Effector memory CD8-positive, alpha-beta T cell (primary cell): ENCODE data around the gene MTHFD2L.
"Not testable (repeated sequence)": the region's sequence is repeated elsewhere in the genome, so short reads cannot be mapped to it uniquely, and the experiment has no call there.

Experiments used
- ATAC-seq: fragments of 150-1000 bp; cut with Tn5 transposase; replicated peaks from 2 replicates; pipeline ENCODE4 v1.10.0; 2021; ENCODE audit warnings: mild to moderate bottlenecking, moderate library complexity
- DNase-seq, 3 experiments: peaks; one replicate each; pipeline ENCODE4 v3.0.0; 2021
- H3K27ac Mint-ChIP-seq, 2 donors: one replicate each; pipeline ENCODE4 v1.8.0; 2022; ENCODE audit warnings: mild to moderate bottlenecking in 2 of 2, mixed read lengths in 2 of 2, moderate library complexity in 2 of 2
- H3K27me3 Mint-ChIP-seq, 2 donors: one replicate each; pipeline ENCODE4 v1.8.0; 2022; ENCODE audit warnings: mixed read lengths in 2 of 2
- H3K36me3 Mint-ChIP-seq: one replicate; pipeline ENCODE4 v1.8.0; 2022; ENCODE audit warnings: mild to moderate bottlenecking, moderate library complexity, mixed read lengths; ENCODE audit not compliant: insufficient read depth
- H3K4me1 Mint-ChIP-seq, 2 donors: one replicate each; pipeline ENCODE4 v1.8.0; 2022; ENCODE audit warnings: low read depth in 2 of 2, mixed read lengths in 2 of 2
- H3K4me3 Mint-ChIP-seq, 2 donors: one replicate each; pipeline ENCODE4 v1.8.0; 2022; ENCODE audit warnings: mild to moderate bottlenecking in 2 of 2, mixed read lengths in 2 of 2, moderate library complexity in 2 of 2
- H3K9me3 Mint-ChIP-seq, 2 donors: one replicate each; pipeline ENCODE4 v1.8.0; 2022; ENCODE audit warnings: mixed read lengths in 2 of 2

The MTHFD2L gene

GRCh38 chr4:74120086-74120485, 37.8 kb upstream of the MTHFD2L start:
- H3K27me3 Mint-ChIP-seq, result peaks cover 20 to 23% of the 10 kb centered on the region in 2 donors

GRCh38 chr4:74121643-74122579, 36.0 kb upstream of the MTHFD2L start:
- H3K9me3 Mint-ChIP-seq, result no peaks in the 10 kb centered on the region
- DNase-seq, result no peak
- H3K27me3 Mint-ChIP-seq, result peaks cover 23% of the 10 kb centered on the region in 2 donors
- ATAC-seq, result no peak
- H3K4me1 Mint-ChIP-seq, result no peaks in the 10 kb centered on the region
- H3K27ac Mint-ChIP-seq, result no peak overlapping the region
- H3K36me3 Mint-ChIP-seq, result no peaks in the 10 kb centered on the region
- no peak overlapping the region for H3K4me3 Mint-ChIP-seq

More at GRCh38 chr4:74120086-74120485, 37.8 kb upstream of the MTHFD2L start:
- Mint-ChIP-seq H3K36me3 (no peaks in the 10 kb centered on the region), H3K4me3 (no peak overlapping the region), H3K27ac (no peak overlapping the region), H3K4me1 (no peaks in the 10 kb centered on the region), H3K9me3 (no peaks in the 10 kb centered on the region)
- ATAC-seq, result no peak
- DNase-seq, result no peak

GRCh38 chr4:74123065-74123728, 34.7 kb upstream of the MTHFD2L start:
- Mint-ChIP-seq H3K27ac (no peak overlapping the region), H3K36me3 (no peaks in the 10 kb centered on the region), H3K4me3 (no peak overlapping the region), H3K27me3 (peaks cover 36% of the 10 kb centered on the region in 2 donors), H3K4me1 (no peaks in the 10 kb centered on the region), H3K9me3 (no peaks in the 10 kb centered on the region)
- ATAC-seq (no peak), DNase-seq (no peak)

GRCh38 chr4:74125029-74125428, 32.9 kb upstream of the MTHFD2L start:
- Mint-ChIP-seq H3K4me3 (no peak overlapping the region), H3K9me3 (peaks cover 0 to 2% of the 10 kb centered on the region in 2 donors), H3K27me3 (peaks cover 41 to 46% of the 10 kb centered on the region in 2 donors), H3K36me3 (no peaks in the 10 kb centered on the region), H3K27ac (no peak overlapping the region), H3K4me1 (no peaks in the 10 kb centered on the region)
- no peak for ATAC-seq
- no peak for DNase-seq

- H3K27ac Mint-ChIP-seq, result no peak overlapping the region
- H3K27me3 Mint-ChIP-seq, result peaks cover 31 to 32% of the 10 kb centered on the region in 2 donors
- no peak for ATAC-seq
- H3K4me1 Mint-ChIP-seq, result no peaks in the 10 kb centered on the region
- H3K9me3 Mint-ChIP-seq, result peaks cover 0 to 2% of the 10 kb centered on the region in 2 donors
- DNase-seq, result no peak
- no peaks in the 10 kb centered on the region for H3K36me3 Mint-ChIP-seq
- no peak overlapping the region for H3K4me3 Mint-ChIP-seq
Measured at GRCh38 chr4:74127745-74128144, 30.2 kb upstream of the MTHFD2L start.

- peaks cover 31 to 43% of the 10 kb centered on the region in 2 donors for H3K27me3 Mint-ChIP-seq
- DNase-seq, H3K27ac Mint-ChIP-seq, H3K36me3 Mint-ChIP-seq, ATAC-seq, H3K4me1 Mint-ChIP-seq, H3K9me3 Mint-ChIP-seq, H3K4me3 Mint-ChIP-seq: not testable (repeated sequence)
Measured at GRCh38 chr4:74130843-74131242, 27.1 kb upstream of the MTHFD2L start.

- not testable (repeated sequence) for H3K36me3 Mint-ChIP-seq, H3K4me1 Mint-ChIP-seq, H3K9me3 Mint-ChIP-seq, ATAC-seq, H3K27ac Mint-ChIP-seq, H3K4me3 Mint-ChIP-seq, DNase-seq
- H3K27me3 Mint-ChIP-seq, result peaks cover 25 to 46% of the 10 kb centered on the region in 2 donors
Measured at GRCh38 chr4:74132188-74132587, 25.7 kb upstream of the MTHFD2L start.

- H3K36me3 Mint-ChIP-seq, result no peaks in the 10 kb centered on the region
- peaks cover 0 to 2% of the 10 kb centered on the region in 2 donors for H3K9me3 Mint-ChIP-seq
- no peaks in the 10 kb centered on the region for H3K4me1 Mint-ChIP-seq
- DNase-seq (no peak), ATAC-seq (no peak)
- peaks cover 17 to 38% of the 10 kb centered on the region in 2 donors for H3K27me3 Mint-ChIP-seq
- no peak overlapping the region for H3K4me3 Mint-ChIP-seq
- H3K27ac Mint-ChIP-seq, result no peak overlapping the region
Measured at GRCh38 chr4:74132944-74133343, 25.0 kb upstream of the MTHFD2L start.

- Mint-ChIP-seq H3K4me1 (no peaks in the 10 kb centered on the region), H3K27ac (no peak overlapping the region), H3K27me3 (peaks cover 17 to 37% of the 10 kb centered on the region in 2 donors), H3K9me3 (peaks cover 0 to 2% of the 10 kb centered on the region in 2 donors), H3K36me3 (no peaks in the 10 kb centered on the region), H3K4me3 (no peak overlapping the region)
- DNase-seq, result peak; percentile 25 to 38 (median 31)
- peak; percentile 27 for ATAC-seq
Measured at GRCh38 chr4:74133786-74134499, 24.0 kb upstream of the MTHFD2L start.

- no peak for ATAC-seq
- Mint-ChIP-seq H3K4me1 (no peaks in the 10 kb centered on the region), H3K36me3 (no peaks in the 10 kb centered on the region), H3K27ac (no peak overlapping the region), H3K27me3 (peaks cover 12 to 32% of the 10 kb centered on the region in 2 donors), H3K9me3 (no peaks in the 10 kb centered on the region), H3K4me3 (no peak overlapping the region)
- DNase-seq, result no peak
Measured at GRCh38 chr4:74134500-74134852, 23.4 kb upstream of the MTHFD2L start.

- peaks cover 0 to 6% of the 10 kb centered on the region in 2 donors for H3K9me3 Mint-ChIP-seq
- ATAC-seq (no peak), DNase-seq (no peak)
- no peaks in the 10 kb centered on the region for H3K36me3 Mint-ChIP-seq
- no peak overlapping the region for H3K4me3 Mint-ChIP-seq
- peaks cover 49 to 56% of the 10 kb centered on the region in 2 donors for H3K27me3 Mint-ChIP-seq
- no peaks in the 10 kb centered on the region for H3K4me1 Mint-ChIP-seq
- no peak overlapping the region for H3K27ac Mint-ChIP-seq
Measured at GRCh38 chr4:74146581-74147129, 11.3 kb upstream of the MTHFD2L start.

GRCh38 chr4:74148205-74148604, 9.7 kb upstream of the MTHFD2L start:
- ATAC-seq, result no peak
- Mint-ChIP-seq H3K4me3 (no peak overlapping the region), H3K27ac (no peak overlapping the region), H3K36me3 (no peaks in the 10 kb centered on the region), H3K27me3 (peaks cover 43 to 49% of the 10 kb centered on the region in 2 donors), H3K9me3 (peaks cover 0 to 6% of the 10 kb centered on the region in 2 donors), H3K4me1 (no peaks in the 10 kb centered on the region)
- no peak for DNase-seq

- no peak overlapping the region for H3K27ac Mint-ChIP-seq
- H3K4me1 Mint-ChIP-seq, result peaks cover 0 to 1% of the 10 kb centered on the region in 2 donors
- H3K4me3 Mint-ChIP-seq, result no peak overlapping the region
- no peaks in the 10 kb centered on the region for H3K9me3 Mint-ChIP-seq
- ATAC-seq (no peak), DNase-seq (no peak)
- no peaks in the 10 kb centered on the region for H3K36me3 Mint-ChIP-seq
- H3K27me3 Mint-ChIP-seq, result peaks cover 22 to 25% of the 10 kb centered on the region in 2 donors
Measured at GRCh38 chr4:74152836-74153235, 5.1 kb upstream of the MTHFD2L start.
